ENCODE data around the gene PRKAG2.

The PRKAG2 gene

GRCh38 chr7:151515276-151515565 lies 361.7 kb downstream of the PRKAG2 start:
- Histone ChIP-seq H3K27me3 (ENCODE audit: control insufficient read depth, insufficient read depth, low read length, poor library complexity, severe bottlenecking) (peaks cover 4% of the 10 kb centered on the region), H3K36me3 (ENCODE audit: control insufficient read depth, insufficient read depth, low read length) (no peaks in the 10 kb centered on the region), H3K4me3 (ENCODE audit: insufficient read depth, low read depth, low read length) (no peak overlapping the region)

GRCh38 chr7:151514461-151515275 lies 362.2 kb downstream of the PRKAG2 start:
- WGBS, 2 experiments, result 92 to 94% methylated on average over 2 to 6 of the region's 6 CpGs
- Histone ChIP-seq H3K4me3 (ENCODE audit: insufficient read depth, low read depth, low read length) (no peak overlapping the region), H3K36me3 (ENCODE audit: control insufficient read depth, insufficient read depth, low read length) (no peaks in the 10 kb centered on the region), H3K9me3 (ENCODE audit: control insufficient read depth, low read length) (no peaks in the 10 kb centered on the region), H3K27me3 (ENCODE audit: control insufficient read depth, insufficient read depth, low read length, poor library complexity, severe bottlenecking) (peaks cover 4% of the 10 kb centered on the region), H3K27ac (ENCODE audit: insufficient read depth, low read depth, low read length, poor library complexity, severe bottlenecking) (no peak overlapping the region), H3K4me1 (ENCODE audit: control insufficient read depth, insufficient read depth, low read length) (no peaks in the 10 kb centered on the region)

More at GRCh38 chr7:151515276-151515565, 361.7 kb downstream of the PRKAG2 start:
- H3K9me3 ChIP-seq (ENCODE audit: control insufficient read depth, low read length), result no peaks in the 10 kb centered on the region
- no peak overlapping the region for H3K27ac ChIP-seq (ENCODE audit: insufficient read depth, low read depth, low read length, poor library complexity, severe bottlenecking)
- no peaks in the 10 kb centered on the region for H3K4me1 ChIP-seq (ENCODE audit: control insufficient read depth, insufficient read depth, low read length)

- no peaks in the 10 kb centered on the region for H3K9me3 ChIP-seq (ENCODE audit: control insufficient read depth, low read length)
- 100% methylated on average over 1 of the region's 1 CpG for WGBS, 2 experiments
- peaks cover 7% of the 10 kb centered on the region for H3K4me1 ChIP-seq (ENCODE audit: control insufficient read depth, insufficient read depth, low read length)
Observed at GRCh38 chr7:151513133-151513532, 363.8 kb downstream of the PRKAG2 start.

GRCh38 chr7:151512353-151512752 lies 364.6 kb downstream of the PRKAG2 start:
- Histone ChIP-seq H3K27me3 (ENCODE audit: control insufficient read depth, insufficient read depth, low read length, poor library complexity, severe bottlenecking) (no peaks in the 10 kb centered on the region), H3K27ac (ENCODE audit: insufficient read depth, low read depth, low read length, poor library complexity, severe bottlenecking) (no peak overlapping the region), H3K4me1 (ENCODE audit: control insufficient read depth, insufficient read depth, low read length) (peaks cover 7% of the 10 kb centered on the region), H3K4me3 (ENCODE audit: insufficient read depth, low read depth, low read length) (no peak overlapping the region), H3K9me3 (ENCODE audit: control insufficient read depth, low read length) (no peaks in the 10 kb centered on the region), H3K36me3 (ENCODE audit: control insufficient read depth, insufficient read depth, low read length) (no peaks in the 10 kb centered on the region)
- WGBS, 2 experiments, result 83 to 84% methylated on average over 6 of the region's 7 CpGs

More at GRCh38 chr7:151513133-151513532, 363.8 kb downstream of the PRKAG2 start:
- H3K27me3 ChIP-seq (ENCODE audit: control insufficient read depth, insufficient read depth, low read length, poor library complexity, severe bottlenecking), result no peaks in the 10 kb centered on the region
- no peaks in the 10 kb centered on the region for H3K36me3 ChIP-seq (ENCODE audit: control insufficient read depth, insufficient read depth, low read length)
- H3K27ac ChIP-seq (ENCODE audit: insufficient read depth, low read depth, low read length, poor library complexity, severe bottlenecking), result no peak overlapping the region
- no peak overlapping the region for H3K4me3 ChIP-seq (ENCODE audit: insufficient read depth, low read depth, low read length)

GRCh38 chr7:151511946-151512345 lies 365.0 kb downstream of the PRKAG2 start:
- Histone ChIP-seq H3K4me1 (ENCODE audit: control insufficient read depth, insufficient read depth, low read length) (peaks cover 10% of the 10 kb centered on the region), H3K4me3 (ENCODE audit: insufficient read depth, low read depth, low read length) (no peak overlapping the region), H3K36me3 (ENCODE audit: control insufficient read depth, insufficient read depth, low read length) (no peaks in the 10 kb centered on the region), H3K27ac (ENCODE audit: insufficient read depth, low read depth, low read length, poor library complexity, severe bottlenecking) (no peak overlapping the region), H3K9me3 (ENCODE audit: control insufficient read depth, low read length) (no peaks in the 10 kb centered on the region), H3K27me3 (ENCODE audit: control insufficient read depth, insufficient read depth, low read length, poor library complexity, severe bottlenecking) (no peaks in the 10 kb centered on the region)
- 92 to 99% methylated on average over 4 of the region's 4 CpGs for WGBS, 2 experiments

- Histone ChIP-seq H3K9me3 (ENCODE audit: control insufficient read depth, low read length) (no peaks in the 10 kb centered on the region), H3K4me3 (ENCODE audit: insufficient read depth, low read depth, low read length) (no peak overlapping the region), H3K27ac (ENCODE audit: insufficient read depth, low read depth, low read length, poor library complexity, severe bottlenecking) (no peak overlapping the region), H3K27me3 (ENCODE audit: control insufficient read depth, insufficient read depth, low read length, poor library complexity, severe bottlenecking) (no peaks in the 10 kb centered on the region), H3K36me3 (ENCODE audit: control insufficient read depth, insufficient read depth, low read length) (no peaks in the 10 kb centered on the region), H3K4me1 (ENCODE audit: control insufficient read depth, insufficient read depth, low read length) (peaks cover 14% of the 10 kb centered on the region)
- 95 to 97% methylated on average over 4 of the region's 4 CpGs for WGBS, 2 experiments
Observed at GRCh38 chr7:151511270-151511669, 365.6 kb downstream of the PRKAG2 start.

- Histone ChIP-seq H3K4me3 (ENCODE audit: insufficient read depth, low read depth, low read length) (no peak overlapping the region), H3K36me3 (ENCODE audit: control insufficient read depth, insufficient read depth, low read length) (no peaks in the 10 kb centered on the region), H3K4me1 (ENCODE audit: control insufficient read depth, insufficient read depth, low read length) (peaks cover 14% of the 10 kb centered on the region), H3K27me3 (ENCODE audit: control insufficient read depth, insufficient read depth, low read length, poor library complexity, severe bottlenecking) (no peaks in the 10 kb centered on the region), H3K27ac (ENCODE audit: insufficient read depth, low read depth, low read length, poor library complexity, severe bottlenecking) (no peak overlapping the region), H3K9me3 (ENCODE audit: control insufficient read depth, low read length) (no peaks in the 10 kb centered on the region)
- WGBS, 2 experiments, result 91 to 92% methylated on average over 5 of the region's 5 CpGs
Observed at GRCh38 chr7:151509670-151510333, 367.1 kb downstream of the PRKAG2 start.

GRCh38 chr7:151508991-151509390 lies 367.9 kb downstream of the PRKAG2 start:
- WGBS, 2 experiments, result 89 to 90% methylated on average over 6 of the region's 6 CpGs
- peaks cover 14% of the 10 kb centered on the region for H3K4me1 ChIP-seq (ENCODE audit: control insufficient read depth, insufficient read depth, low read length)
- no peak overlapping the region for H3K4me3 ChIP-seq (ENCODE audit: insufficient read depth, low read depth, low read length)
- no peaks in the 10 kb centered on the region for H3K27me3 ChIP-seq (ENCODE audit: control insufficient read depth, insufficient read depth, low read length, poor library complexity, severe bottlenecking)
- H3K36me3 ChIP-seq (ENCODE audit: control insufficient read depth, insufficient read depth, low read length), result no peaks in the 10 kb centered on the region
- H3K27ac ChIP-seq (ENCODE audit: insufficient read depth, low read depth, low read length, poor library complexity, severe bottlenecking), result no peak overlapping the region
- H3K9me3 ChIP-seq (ENCODE audit: control insufficient read depth, low read length), result no peaks in the 10 kb centered on the region

- H3K4me1 ChIP-seq (ENCODE audit: control insufficient read depth, insufficient read depth, low read length), result peaks cover 14% of the 10 kb centered on the region
- H3K27me3 ChIP-seq (ENCODE audit: control insufficient read depth, insufficient read depth, low read length, poor library complexity, severe bottlenecking), result no peaks in the 10 kb centered on the region
- no peak overlapping the region for H3K4me3 ChIP-seq (ENCODE audit: insufficient read depth, low read depth, low read length)
- no peaks in the 10 kb centered on the region for H3K9me3 ChIP-seq (ENCODE audit: control insufficient read depth, low read length)
- no peaks in the 10 kb centered on the region for H3K36me3 ChIP-seq (ENCODE audit: control insufficient read depth, insufficient read depth, low read length)
- 78 to 87% methylated on average over 1 of the region's 2 CpGs for WGBS, 2 experiments
- no peak overlapping the region for H3K27ac ChIP-seq (ENCODE audit: insufficient read depth, low read depth, low read length, poor library complexity, severe bottlenecking)
Observed at GRCh38 chr7:151507806-151508205, 369.1 kb downstream of the PRKAG2 start.

- Histone ChIP-seq H3K9me3 (ENCODE audit: control insufficient read depth, low read length) (no peaks in the 10 kb centered on the region), H3K27me3 (ENCODE audit: control insufficient read depth, insufficient read depth, low read length, poor library complexity, severe bottlenecking) (no peaks in the 10 kb centered on the region), H3K4me1 (ENCODE audit: control insufficient read depth, insufficient read depth, low read length) (peaks cover 14% of the 10 kb centered on the region), H3K27ac (ENCODE audit: insufficient read depth, low read depth, low read length, poor library complexity, severe bottlenecking) (no peak overlapping the region), H3K36me3 (ENCODE audit: control insufficient read depth, insufficient read depth, low read length) (no peaks in the 10 kb centered on the region), H3K4me3 (ENCODE audit: insufficient read depth, low read depth, low read length) (no peak overlapping the region)
- 63 to 69% methylated on average over 4 of the region's 5 CpGs for WGBS, 2 experiments
Observed at GRCh38 chr7:151506901-151507382, 370.0 kb downstream of the PRKAG2 start.

Data from ectodermal cell (in vitro differentiated cells).